IMR-90 (cell line): ENCODE measurements around the gene CASTOR1. TPM values are rescaled to one million over a fixed set of nuclear protein-coding genes. Genes with fewer than 3 reads are reported as not detected.

Experiments
- ATAC-seq: fragments of 200-7000 bp; cut with Tn5 transposase; 2 replicates; pipeline ENCODE4 v1.9.1; 2020; ENCODE audit warnings: low read depth, mild to moderate bottlenecking, moderate library complexity
- BruUV-seq: library from RNA; stranded (reverse); fragments of 400-500 nt; replicated peaks from 2 replicates; lab custom pipeline; 2021; lab: Mats Ljungman, UMichigan
- CTCF ChIA-PET: fragments of 300-600 bp; formaldehyde crosslinking; extraction: SDS; loops from one replicate; lab custom pipeline; 2021; ENCODE audit warnings: antibody characterized with exemption; lab: Yijun Ruan, JAX
- POLR2A ChIA-PET: fragments of 300-600 bp; sonication (Branson Sonifier 250); formaldehyde crosslinking; loops from one replicate; lab custom pipeline; 2022; ENCODE audit warnings: antibody characterized with exemption; ENCODE audit not compliant: unreplicated experiment; lab: Charles Lee
- DNase-seq: peaks from one replicate; pipeline ENCODE4 v3.0.0; 2013
- H2AFZ ChIP-seq: replicated peaks from 2 replicates; pipeline ENCODE3; 2013; ENCODE audit warnings: low read length, mild to moderate bottlenecking; ENCODE audit not compliant: poor library complexity
- H2AK5ac ChIP-seq: 2 replicates; pipeline ENCODE4 v1.6.1; 2013; ENCODE audit warnings: low read depth, low read length, inconsistent platforms
- H2AK9ac ChIP-seq: replicated peaks from 2 replicates; pipeline ENCODE3; 2013; ENCODE audit warnings: mild to moderate bottlenecking, low read depth, low read length, moderate library complexity; ENCODE audit not compliant: poor library complexity
- H2BK120ac ChIP-seq: 2 replicates; pipeline ENCODE4 v1.6.1; 2013; ENCODE audit warnings: low read depth, low read length, inconsistent platforms
- H2BK15ac ChIP-seq: 3 replicates; pipeline ENCODE4 v1.6.1; 2013; ENCODE audit warnings: low read depth, low read length, inconsistent platforms
- H2BK20ac ChIP-seq: 2 replicates; pipeline ENCODE4 v1.6.1; 2013; ENCODE audit warnings: low read depth, mild to moderate bottlenecking, inconsistent platforms, low read length, moderate library complexity
- H2BK5ac ChIP-seq: 2 replicates; pipeline ENCODE4 v1.6.1; 2013; ENCODE audit warnings: mild to moderate bottlenecking, low read depth, low read length, inconsistent platforms; ENCODE audit not compliant: poor library complexity, severe bottlenecking
- H3K14ac ChIP-seq: replicated peaks from 2 replicates; pipeline ENCODE4 v1.6.1; 2013; ENCODE audit warnings: low read depth, low read length, inconsistent platforms
- H3K18ac ChIP-seq: 2 replicates; pipeline ENCODE4 v1.6.1; 2013; ENCODE audit warnings: low read depth, low read length, control low read depth
- H3K23ac ChIP-seq: 2 replicates; pipeline ENCODE4 v1.6.1; 2013; ENCODE audit warnings: low read depth, low read length, inconsistent platforms
- H3K27ac ChIP-seq: 2 replicates; pipeline ENCODE4 v1.5.1; 2013; ENCODE audit warnings: mild to moderate bottlenecking, control low read depth, low read length; ENCODE audit not compliant: insufficient read depth
- H3K27me3 ChIP-seq: 2 replicates; pipeline ENCODE4 v1.6.1; 2013; ENCODE audit warnings: low read length; ENCODE audit not compliant: control insufficient read depth, insufficient read depth
- H3K36me3 ChIP-seq: 2 replicates; pipeline ENCODE4 v1.6.1; 2013; ENCODE audit warnings: low read length, mixed read lengths; ENCODE audit not compliant: control insufficient read depth, insufficient read depth
- H3K4ac ChIP-seq: 2 replicates; pipeline ENCODE4 v1.6.1; 2013; ENCODE audit warnings: low read depth, low read length, inconsistent platforms
- H3K4me1 ChIP-seq: 2 replicates; pipeline ENCODE4 v1.6.1; 2013; ENCODE audit warnings: low read length, mixed read lengths; ENCODE audit not compliant: control insufficient read depth, insufficient read depth
- H3K4me2 ChIP-seq: 2 replicates; pipeline ENCODE4 v1.6.1; 2013; ENCODE audit warnings: low read depth, mild to moderate bottlenecking, control low read depth, low read length, moderate library complexity
- H3K4me3 ChIP-seq: 2 replicates; pipeline ENCODE4 v1.5.1; 2013; ENCODE audit warnings: low read depth, mild to moderate bottlenecking, control low read depth, low read length, moderate library complexity; ENCODE audit not compliant: insufficient read depth
- H3K56ac ChIP-seq: 2 replicates; pipeline ENCODE4 v1.6.1; 2013; ENCODE audit warnings: low read length, inconsistent platforms; ENCODE audit not compliant: insufficient read depth; ENCODE audit errors: extremely low read depth
- H3K79me1 ChIP-seq, 2 experiments: 2 replicates each; pipeline ENCODE4 v1.6.1; 2013; ENCODE audit warnings: low read length in 2 of 2, inconsistent platforms in 1 of 2, low read depth in 1 of 2
- H3K9ac ChIP-seq: 2 replicates; pipeline ENCODE4 v1.6.1; 2013; ENCODE audit warnings: low read depth, low read length, control low read depth
- H3K9me1 ChIP-seq: 2 replicates; pipeline ENCODE4 v1.6.1; 2013; ENCODE audit warnings: low read length, inconsistent platforms; ENCODE audit not compliant: insufficient read depth
- H3K9me3 ChIP-seq: 2 replicates; pipeline ENCODE4 v1.6.1; 2013; ENCODE audit warnings: low read length; ENCODE audit not compliant: control insufficient read depth, insufficient read depth
- H4K20me1 ChIP-seq: 2 replicates; pipeline ENCODE4 v1.6.1; 2013; ENCODE audit warnings: low read length, inconsistent platforms; ENCODE audit not compliant: insufficient read depth
- H4K5ac ChIP-seq: 2 replicates; pipeline ENCODE4 v1.6.1; 2013; ENCODE audit warnings: mild to moderate bottlenecking, low read depth, low read length, control low read depth
- H4K8ac ChIP-seq, 2 experiments: 2 replicates each; pipeline ENCODE4 v1.6.1; 2013; ENCODE audit warnings: low read depth in 2 of 2, low read length in 2 of 2, control low read depth in 1 of 2, inconsistent platforms in 1 of 2
- H4K91ac ChIP-seq: 2 replicates; pipeline ENCODE4 v1.6.1; 2013; ENCODE audit warnings: low read depth, low read length, inconsistent platforms; ENCODE audit not compliant: insufficient read depth
- BHLHE40 ChIP-seq: fragments of 150-350 bp; IDR thresholded peaks from 2 replicates; pipeline ENCODE4 v1.6.1; 2016; ENCODE audit warnings: mild to moderate bottlenecking, low read depth, low read length
- CEBPB ChIP-seq: IDR thresholded peaks from 2 replicates; pipeline ENCODE4 v1.6.1; 2012; ENCODE audit warnings: low read depth, low read length, improper control_type of control experiment
- FOS ChIP-seq: fragments of 150-350 bp; IDR thresholded peaks from 2 replicates; pipeline ENCODE4 v1.6.1; 2016; ENCODE audit warnings: low read depth, low read length
- MAFK ChIP-seq: IDR thresholded peaks from 2 replicates; pipeline ENCODE4 v1.6.1; 2012; ENCODE audit warnings: low read depth, low read length, improper control_type of control experiment
- MXI1 ChIP-seq: IDR thresholded peaks from 2 replicates; pipeline ENCODE4 v1.6.1; 2012; ENCODE audit warnings: low read depth, mild to moderate bottlenecking, low read length, moderate library complexity, borderline replicate concordance
- NFE2L2 ChIP-seq: fragments of 150-350 bp; IDR thresholded peaks from 2 replicates; pipeline ENCODE4 v1.6.1; 2016; ENCODE audit warnings: low read depth, mild to moderate bottlenecking, low read length
- RAD21 ChIP-seq: IDR thresholded peaks from 2 replicates; pipeline ENCODE4 v1.6.1; 2012; ENCODE audit warnings: low read length, improper control_type of control experiment
- RCOR1 ChIP-seq: IDR thresholded peaks from 2 replicates; pipeline ENCODE4 v1.6.1; 2012; ENCODE audit warnings: mild to moderate bottlenecking, low read length, improper control_type of control experiment; ENCODE audit not compliant: insufficient replicate concordance
- RFX5 ChIP-seq: IDR thresholded peaks from 2 replicates; pipeline ENCODE4 v1.8.0; 2012; ENCODE audit warnings: low read depth, mild to moderate bottlenecking, low read length, moderate library complexity
- SMC3 ChIP-seq: fragments of 150-350 bp; IDR thresholded peaks from 2 replicates; pipeline ENCODE4 v1.6.1; 2016; ENCODE audit warnings: low read depth, mild to moderate bottlenecking, antibody characterized with exemption, low read length, moderate library complexity
- WGBS, 2 experiments: methylation state at CpG; one replicate each; pipeline versions ENCODE4 v1.1.5 to v1.1.7; 2013; ENCODE audit warnings: missing lambda C conversion rate in 2 of 2; ENCODE audit not compliant: insufficient read length in 1 of 2; ENCODE audit errors: extremely low coverage in 2 of 2; 5-methylcytosine and 5-hydroxymethylcytosine counted together
- dilution Hi-C: fragments of 300-500 bp; cut with HindIII; formaldehyde crosslinking; loops from one replicate; pipeline ENCODE4 v1.14.3; 2018; ENCODE audit warnings: low sequenced_read_pairs; ENCODE audit not compliant: unreplicated experiment
- in situ Hi-C: fragments of 300-500 bp; cut with MboI; formaldehyde crosslinking; loops from 3 replicates; pipeline ENCODE4 v1.14.3; 2019; ENCODE audit warnings: low sequenced_read_pairs, inconsistent platforms, mixed read lengths
- intact Hi-C: fragments of 100-400 bp; cut with micrococcal nuclease; formaldehyde crosslinking; loops from 2 replicates; pipeline ENCODE4 v1.10.0; 2022
- polyA plus RNA-seq, 3 experiments: library from polyadenylated mRNA; depleted of rRNA; stranded (reverse); fragments of >200 nt; gene quantifications; 2 replicates each; pipeline ENCODE4 v1.2.3, GENCODE V29; 2012; ENCODE audit warnings: low replicate concordance in 1 of 3
- total RNA-seq: library from RNA; depleted of rRNA; stranded (reverse); fragments of >200 nt; gene quantifications from 2 replicates; pipeline ENCODE4 v1.2.3, GENCODE V29; 2012
- TF ChIP-seq, protein P1 (sequence below): conservative IDR thresholded peaks from 2 replicates; pipeline ENCODE4 v1.5.1; 2012; ENCODE audit warnings: mild to moderate bottlenecking, low read depth, low read length, improper control_type of control experiment
- TF ChIP-seq, protein P2 (sequence below): fragments of 150-350 bp; IDR thresholded peaks from 2 replicates; pipeline ENCODE4 v1.6.1; 2016; ENCODE audit warnings: low read depth, mild to moderate bottlenecking, low read length, moderate library complexity, borderline replicate concordance
- TF ChIP-seq, protein P3 (sequence below): fragments of 150-350 bp; IDR thresholded peaks from 2 replicates; pipeline ENCODE4 v1.6.1; 2017; ENCODE audit warnings: mild to moderate bottlenecking, antibody characterized with exemption, low read length, low read depth

Gene CASTOR1
- total and polyA plus RNA-seq, 2 of the 4 experiments (the other 2 are of a cell fraction), result 10.6 to 23.5 TPM

DNA sequence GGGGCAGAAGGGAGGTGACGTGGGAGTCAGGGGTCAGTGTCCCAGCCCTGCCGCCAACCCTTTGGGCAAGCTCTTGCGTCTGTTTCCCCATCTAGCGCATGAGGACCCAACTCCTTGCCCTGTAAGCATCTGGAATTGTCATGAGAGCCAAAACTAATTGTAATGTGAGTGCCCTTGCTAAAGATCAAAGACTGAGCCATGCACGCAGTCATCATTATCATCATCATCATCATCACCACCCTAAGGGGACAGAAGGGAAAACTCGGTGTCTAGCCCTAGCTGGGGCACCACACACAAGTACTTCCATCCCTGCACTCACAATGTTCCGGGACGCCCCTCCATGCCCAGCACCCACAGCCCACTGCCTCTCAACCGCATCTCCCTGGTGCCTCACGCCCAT lies 45.2 kb downstream of the CASTOR1 start:
- Histone ChIP-seq H3K9me3 (no peaks in the 10 kb centered on the region), H3K56ac (no peak overlapping the region), H2AK9ac (peak overlapping the region; percentile 12), H2AFZ (no peak overlapping the region), H2BK15ac (0 out of 3 replicates have a peak overlapping the region, but pooled peaks have one; percentile 1), H4K8ac (peak overlapping the region; percentile 94 to 96), H3K27me3 (no peaks in the 10 kb centered on the region), H3K4me1 (peaks cover 66% of the 10 kb centered on the region), H3K9ac (peak overlapping the region; percentile 100), H3K4ac (peak overlapping the region; percentile 100), H4K91ac (peak overlapping the region; percentile 79; the same call in 1 of the 2 replicates), H3K4me3 (peak overlapping the region; percentile 87; the same call in 1 of the 2 replicates), H2BK5ac (peak overlapping the region; percentile 94), H3K9me1 (peaks cover 28% of the 10 kb centered on the region), H2BK20ac (peak overlapping the region; percentile 20; the same call in 1 of the 2 replicates), H3K14ac (peak overlapping the region; percentile 98), H2BK120ac (peak overlapping the region; percentile 99; the same call in 1 of the 2 replicates), H3K27ac (peak overlapping the region; percentile 100), H4K20me1 (no peaks in the 10 kb centered on the region), H2AK5ac (peak overlapping the region; percentile 94), H3K36me3 (peaks cover 47% of the 10 kb centered on the region), H3K23ac (peak overlapping the region; percentile 99; the same call in 1 of the 2 replicates), H3K4me2 (peak overlapping the region; percentile 94), H3K79me1 (peaks cover 37 to 60% of the 10 kb centered on the region in 2 experiments), H4K5ac (peak overlapping the region; percentile 100), H3K18ac (peak overlapping the region; percentile 100)
- no peak for DNase-seq
- WGBS, 2 experiments, result 90% methylated on average over 8 of the region's 10 CpGs; no CpG with 5 or more reads in 1 of the 2 experiments
- intact Hi-C loops (no loop called here), dilution Hi-C loops (no loop called here), in situ Hi-C loops (no loop called here)
- POLR2A ChIA-PET, result interaction anchor here (0.6 to 0.7 kb wide), 2 partner anchors 39 to 146 kb away, joined by 3 read pairs; no protein-coding TSS in a partner anchor
- CTCF ChIA-PET, result no interaction called here
- TF ChIP-seq MAFK (no peak), BHLHE40 (no peak), CEBPB (no peak), RFX5 (no peak), MXI1 (no peak), SMC3 (no peak), NFE2L2 (no peak), RCOR1 (no peak), FOS (no peak), RAD21 (no peak)
- TF ChIP-seq, protein P1, sequence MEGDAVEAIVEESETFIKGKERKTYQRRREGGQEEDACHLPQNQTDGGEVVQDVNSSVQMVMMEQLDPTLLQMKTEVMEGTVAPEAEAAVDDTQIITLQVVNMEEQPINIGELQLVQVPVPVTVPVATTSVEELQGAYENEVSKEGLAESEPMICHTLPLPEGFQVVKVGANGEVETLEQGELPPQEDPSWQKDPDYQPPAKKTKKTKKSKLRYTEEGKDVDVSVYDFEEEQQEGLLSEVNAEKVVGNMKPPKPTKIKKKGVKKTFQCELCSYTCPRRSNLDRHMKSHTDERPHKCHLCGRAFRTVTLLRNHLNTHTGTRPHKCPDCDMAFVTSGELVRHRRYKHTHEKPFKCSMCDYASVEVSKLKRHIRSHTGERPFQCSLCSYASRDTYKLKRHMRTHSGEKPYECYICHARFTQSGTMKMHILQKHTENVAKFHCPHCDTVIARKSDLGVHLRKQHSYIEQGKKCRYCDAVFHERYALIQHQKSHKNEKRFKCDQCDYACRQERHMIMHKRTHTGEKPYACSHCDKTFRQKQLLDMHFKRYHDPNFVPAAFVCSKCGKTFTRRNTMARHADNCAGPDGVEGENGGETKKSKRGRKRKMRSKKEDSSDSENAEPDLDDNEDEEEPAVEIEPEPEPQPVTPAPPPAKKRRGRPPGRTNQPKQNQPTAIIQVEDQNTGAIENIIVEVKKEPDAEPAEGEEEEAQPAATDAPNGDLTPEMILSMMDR, result no peak
- TF ChIP-seq, protein P2, sequence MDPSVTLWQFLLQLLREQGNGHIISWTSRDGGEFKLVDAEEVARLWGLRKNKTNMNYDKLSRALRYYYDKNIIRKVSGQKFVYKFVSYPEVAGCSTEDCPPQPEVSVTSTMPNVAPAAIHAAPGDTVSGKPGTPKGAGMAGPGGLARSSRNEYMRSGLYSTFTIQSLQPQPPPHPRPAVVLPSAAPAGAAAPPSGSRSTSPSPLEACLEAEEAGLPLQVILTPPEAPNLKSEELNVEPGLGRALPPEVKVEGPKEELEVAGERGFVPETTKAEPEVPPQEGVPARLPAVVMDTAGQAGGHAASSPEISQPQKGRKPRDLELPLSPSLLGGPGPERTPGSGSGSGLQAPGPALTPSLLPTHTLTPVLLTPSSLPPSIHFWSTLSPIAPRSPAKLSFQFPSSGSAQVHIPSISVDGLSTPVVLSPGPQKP, result no peak
- TF ChIP-seq, protein P3, sequence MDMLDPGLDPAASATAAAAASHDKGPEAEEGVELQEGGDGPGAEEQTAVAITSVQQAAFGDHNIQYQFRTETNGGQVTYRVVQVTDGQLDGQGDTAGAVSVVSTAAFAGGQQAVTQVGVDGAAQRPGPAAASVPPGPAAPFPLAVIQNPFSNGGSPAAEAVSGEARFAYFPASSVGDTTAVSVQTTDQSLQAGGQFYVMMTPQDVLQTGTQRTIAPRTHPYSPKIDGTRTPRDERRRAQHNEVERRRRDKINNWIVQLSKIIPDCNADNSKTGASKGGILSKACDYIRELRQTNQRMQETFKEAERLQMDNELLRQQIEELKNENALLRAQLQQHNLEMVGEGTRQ, result no peak
- no TSS peak for BruUV-seq
- no peak for ATAC-seq
